Stimulated activated naive CD4-positive, alpha-beta T cell treated with Interleukin-2 at 50 U/mL for 16 hours (primary cell): ENCODE results near the gene TCF3.
"Not testable (repeated sequence)": the region's sequence is repeated elsewhere in the genome, so short reads cannot be mapped to it uniquely, and the experiment has no call there.

Source experiments
- DNase-seq: peaks from one replicate; lab custom pipeline; 2025; lab: John Stamatoyannopoulos, UW

TCF3 gene

GRCh38 chr19:1652471-1653299 lies at the start of gene TCF3:
TCF3 (minus strand) TSS chr19:1652615; CDS start chr19:1650248, 2,367 bp downstream.
- DNase-seq: peak; percentile 96

DNA sequence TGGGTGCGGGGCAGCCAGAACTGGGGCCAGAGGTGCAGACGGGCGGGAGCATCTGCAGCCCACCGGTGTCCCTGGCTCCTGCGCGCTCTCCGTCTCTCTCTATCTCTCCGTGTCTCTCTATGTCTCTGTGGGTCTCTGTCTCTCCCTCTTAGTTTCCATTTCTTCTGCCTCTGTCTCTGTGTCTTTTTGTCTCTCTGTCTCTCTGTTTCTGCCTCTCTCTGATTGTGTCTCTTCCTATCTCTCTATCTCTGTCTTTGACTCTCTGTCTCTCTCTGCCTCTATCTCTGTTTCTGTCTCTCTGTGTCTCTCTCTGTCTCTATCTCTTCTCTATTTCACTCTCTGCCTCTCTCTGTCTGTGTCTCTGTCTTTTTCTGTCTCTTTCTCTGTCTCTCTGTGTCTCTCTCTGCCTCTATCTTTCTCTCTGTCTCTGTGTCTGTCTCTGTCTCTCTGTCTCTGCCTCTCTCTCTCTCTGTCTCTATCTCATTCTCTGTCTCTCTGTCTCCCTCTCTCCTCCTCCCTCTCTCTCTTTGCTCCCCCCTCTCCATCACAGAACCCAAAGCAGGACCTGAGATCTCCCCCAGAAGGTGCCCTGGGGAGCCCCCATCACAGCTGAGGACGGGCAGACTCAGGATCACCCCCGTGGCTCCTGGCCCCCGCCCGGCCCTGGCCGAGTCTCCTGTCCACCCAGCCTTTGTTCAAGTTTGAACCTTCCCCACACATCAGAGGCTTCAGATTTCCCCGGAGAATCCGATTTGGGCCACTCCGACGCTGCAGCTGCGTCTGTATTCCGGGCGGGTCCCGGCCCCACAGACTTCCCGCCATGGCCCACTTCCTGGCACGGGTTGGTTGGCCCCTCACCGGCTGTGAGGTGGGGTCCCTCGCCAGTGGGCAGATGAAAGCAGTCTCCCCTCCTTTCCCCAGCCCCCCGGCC lies 48.6 kb upstream of the TCF3 start:
- no peak for DNase-seq

GRCh38 chr19:1699998-1700732 lies 47.8 kb upstream of the TCF3 start:
- no peak for DNase-seq

DNA sequence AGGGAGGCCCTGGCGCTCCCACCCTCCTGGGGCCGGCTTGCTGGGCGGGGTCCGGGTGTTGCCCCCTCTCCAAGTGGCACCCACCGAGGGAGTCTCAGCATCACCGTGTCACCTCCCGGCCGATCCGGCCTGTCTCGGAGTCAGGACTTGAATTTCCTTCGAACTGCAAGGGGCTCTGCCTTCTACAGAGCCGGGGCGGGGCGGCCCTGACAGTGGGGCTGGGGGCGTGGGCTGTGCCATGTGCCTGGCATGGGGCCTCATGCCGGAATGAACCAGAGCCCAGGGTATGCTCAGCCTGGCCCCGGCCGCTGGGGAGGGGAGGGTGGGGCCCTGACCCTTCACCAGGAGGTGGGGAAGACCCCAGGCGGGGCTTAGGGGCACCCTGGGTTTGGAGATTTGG lies 47.0 kb upstream of the TCF3 start:
- no peak for DNase-seq

GRCh38 chr19:1698636-1699035 lies 46.2 kb upstream of the TCF3 start:
- DNase-seq: no peak

DNA sequence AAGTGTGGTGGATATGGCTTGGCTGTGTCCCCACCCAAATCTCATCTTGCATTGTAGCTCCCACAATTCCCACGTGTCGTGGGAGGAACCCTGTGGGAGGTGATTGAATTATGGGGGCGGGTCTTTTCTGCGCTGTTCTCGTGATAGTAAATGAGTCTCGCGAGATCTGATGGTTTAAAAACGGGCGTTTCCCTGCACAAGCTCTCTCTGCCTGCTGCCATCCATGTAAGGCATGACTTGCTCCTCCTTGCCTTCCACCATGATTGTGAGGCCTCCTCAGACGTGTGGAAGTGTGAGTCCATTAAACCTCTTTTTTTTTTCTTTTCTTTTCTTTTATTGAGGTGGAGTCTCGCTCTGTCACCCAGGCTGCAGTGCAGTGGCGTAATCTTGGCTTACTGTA lies 43.1 kb upstream of the TCF3 start:
- not testable (repeated sequence) for DNase-seq

- DNase-seq: no peak
These were observed 39.3 kb upstream of the TCF3 start for GRCh38 chr19:1691589-1692290.

DNA sequence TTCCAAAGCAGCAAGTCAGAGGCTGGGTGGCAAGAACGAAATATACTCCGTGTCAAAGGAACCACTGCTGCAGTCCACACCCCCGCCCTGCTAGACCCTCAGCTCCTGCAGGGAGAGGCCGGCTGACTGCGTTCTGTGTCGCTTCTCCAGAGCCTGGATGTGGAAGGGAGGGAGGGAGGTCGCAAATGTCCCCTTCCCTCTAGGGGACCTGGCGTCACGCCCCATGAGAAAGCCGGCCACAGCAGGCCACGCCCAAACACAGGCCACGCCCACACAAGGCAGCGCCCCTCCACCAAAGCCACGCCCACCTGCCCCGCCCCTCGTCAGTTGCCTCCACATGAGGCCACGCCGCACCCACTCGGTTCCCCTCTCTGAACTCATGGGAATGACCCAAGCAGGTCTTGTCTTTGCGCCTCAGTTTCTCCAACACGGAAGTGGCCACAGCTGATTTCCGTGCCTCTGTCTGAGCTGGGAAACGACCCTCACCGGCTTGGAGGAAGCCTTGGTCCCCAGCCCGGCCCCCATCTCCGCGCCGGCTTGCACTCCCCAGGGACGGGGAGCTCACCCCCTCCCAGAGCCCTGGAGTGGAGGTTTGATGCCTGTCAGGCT lies 38.4 kb upstream of the TCF3 start:
- peak; percentile 51 for DNase-seq

- DNase-seq: not testable (repeated sequence)
These were observed 33.4 kb upstream of the TCF3 start for GRCh38 chr19:1685785-1686184.

DNA sequence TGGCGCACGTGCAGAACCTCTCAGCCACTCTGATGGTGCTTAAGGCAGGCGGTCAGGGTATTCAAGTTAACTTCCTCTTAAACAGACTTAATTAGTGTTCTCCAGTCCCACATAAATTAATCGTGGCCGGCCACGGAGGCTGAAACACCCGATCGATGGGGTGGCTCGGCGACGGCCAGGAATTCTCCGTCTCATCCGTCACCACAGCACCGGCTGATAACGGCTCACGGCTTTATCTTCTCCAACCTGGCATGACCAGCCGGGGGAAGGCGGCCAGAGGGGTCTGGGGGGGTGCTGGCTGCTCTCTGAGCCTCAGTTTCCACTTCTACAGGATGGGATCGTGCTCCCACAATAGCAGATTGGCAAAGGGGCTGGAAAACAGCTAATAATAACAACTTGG lies 32.6 kb upstream of the TCF3 start:
- DNase-seq: no peak

DNA sequence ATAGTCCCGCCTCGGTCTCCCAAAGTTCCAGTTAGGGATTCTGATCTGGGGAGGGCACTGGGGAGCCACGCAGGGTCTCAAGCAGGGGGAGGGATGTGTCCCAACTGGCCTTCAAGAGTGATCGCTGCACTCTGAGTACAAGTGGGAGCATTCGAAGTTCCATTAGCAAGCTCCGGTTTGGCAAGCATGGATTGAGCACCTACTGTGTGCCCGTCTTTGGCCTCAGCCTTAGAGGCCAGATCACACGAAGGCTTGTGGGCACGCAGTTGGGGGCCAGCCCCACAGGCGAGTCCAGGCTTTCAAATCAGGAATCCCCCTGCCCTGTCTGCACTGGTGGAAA lies 32.1 kb upstream of the TCF3 start:
- no peak for DNase-seq

DNA sequence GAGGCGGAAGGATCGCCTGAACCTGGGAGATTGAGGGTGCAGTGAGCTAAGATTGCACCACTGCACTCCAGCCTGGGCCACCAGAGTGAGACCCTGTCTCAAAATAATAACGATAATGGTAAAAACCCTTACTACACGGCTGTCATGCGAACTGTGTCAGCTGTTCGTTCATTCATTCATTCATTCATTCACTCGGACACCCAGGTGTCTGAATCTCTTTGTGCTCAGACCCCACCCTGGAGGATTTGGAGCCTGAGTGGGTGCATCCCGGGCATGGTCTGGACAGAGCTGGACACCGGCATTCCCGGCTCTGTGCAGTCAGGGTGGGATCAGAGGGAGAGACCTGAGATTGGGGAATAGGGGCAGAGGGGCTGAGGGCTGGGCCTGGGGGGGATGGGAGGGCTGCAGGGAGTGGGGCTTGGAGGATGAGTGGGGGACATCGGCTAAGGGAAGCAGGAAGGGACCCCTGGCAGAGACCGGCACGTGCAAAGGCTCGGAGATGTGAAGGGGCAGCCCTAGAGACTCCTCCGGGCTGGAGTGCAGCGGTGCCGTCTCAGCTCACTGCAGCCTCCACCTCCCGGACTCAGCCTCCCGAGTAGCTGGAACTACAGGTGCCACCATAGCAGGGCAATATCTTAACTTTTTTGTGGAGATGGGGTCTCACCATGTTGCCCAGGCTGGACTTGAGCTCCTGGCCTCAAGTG lies 31.6 kb upstream of the TCF3 start:
- DNase-seq: no peak

DNA sequence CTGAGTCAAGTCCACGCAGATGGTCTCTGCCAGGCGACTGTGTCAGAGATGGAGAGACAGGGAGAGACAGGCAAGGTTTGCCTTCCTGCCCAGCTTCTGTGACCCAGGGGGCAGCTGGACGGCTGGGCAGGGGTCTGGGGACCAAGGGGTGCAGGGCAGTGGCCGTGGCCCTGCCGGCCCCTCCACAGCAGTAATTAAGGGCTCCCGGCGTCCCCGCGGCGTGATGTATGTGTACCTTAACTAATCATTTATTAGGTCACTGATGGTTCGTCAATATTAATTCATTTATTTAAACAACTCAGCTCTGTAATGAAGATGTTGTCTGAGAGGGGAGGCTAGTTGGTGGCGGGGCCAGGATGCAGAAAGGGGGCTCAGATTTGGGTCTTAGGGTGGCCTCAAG lies 28.6 kb upstream of the TCF3 start:
- DNase-seq: no peak

GRCh38 chr19:1678073-1678472 lies 25.7 kb upstream of the TCF3 start:
- no peak for DNase-seq

DNA sequence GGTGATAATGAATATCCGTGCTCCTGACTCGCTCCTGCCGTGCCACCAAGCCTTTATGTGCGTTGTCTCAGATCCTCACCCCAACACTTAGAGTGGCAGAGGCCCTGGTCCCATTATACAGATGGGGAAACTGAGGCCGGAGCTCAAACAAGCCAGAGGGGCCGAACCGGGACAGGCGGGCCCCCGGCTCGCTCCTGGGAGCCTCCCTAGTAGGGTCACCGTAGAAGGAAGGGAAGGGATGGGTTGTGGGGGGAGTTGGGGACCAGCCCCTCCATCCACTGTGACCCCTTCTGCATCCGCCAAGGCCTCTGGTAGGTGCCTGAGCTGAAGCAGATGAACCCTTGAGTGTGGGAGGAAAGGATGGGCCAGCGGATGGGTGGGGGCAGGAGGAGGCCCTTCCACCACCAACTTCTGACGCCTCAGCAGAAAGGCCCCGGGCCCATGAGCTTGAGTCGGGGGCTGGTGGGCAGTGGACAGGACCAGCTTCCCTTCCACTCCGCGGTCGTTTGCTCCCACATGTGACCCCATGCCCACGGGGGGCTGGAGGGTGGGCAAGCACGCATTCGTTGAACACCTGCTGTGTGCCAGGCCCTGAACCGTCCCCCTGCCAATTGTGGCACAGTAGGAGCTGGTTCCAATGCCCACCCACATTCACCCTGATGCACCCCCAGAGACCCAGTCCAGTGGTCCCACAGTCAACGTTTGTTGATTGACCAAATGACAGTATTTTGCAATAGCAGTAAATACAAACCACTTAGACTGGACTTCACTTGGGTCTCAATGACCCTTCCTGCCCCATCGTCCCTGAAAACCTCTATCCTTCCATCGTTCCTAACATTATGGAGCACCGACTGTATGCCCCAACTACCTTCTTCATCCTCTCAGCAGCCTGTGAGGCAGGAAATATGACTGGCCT lies 24.2 kb upstream of the TCF3 start:
- DNase-seq: no peak

GRCh38 chr19:1675633-1676350 lies 23.4 kb upstream of the TCF3 start:
- no peak for DNase-seq

DNA sequence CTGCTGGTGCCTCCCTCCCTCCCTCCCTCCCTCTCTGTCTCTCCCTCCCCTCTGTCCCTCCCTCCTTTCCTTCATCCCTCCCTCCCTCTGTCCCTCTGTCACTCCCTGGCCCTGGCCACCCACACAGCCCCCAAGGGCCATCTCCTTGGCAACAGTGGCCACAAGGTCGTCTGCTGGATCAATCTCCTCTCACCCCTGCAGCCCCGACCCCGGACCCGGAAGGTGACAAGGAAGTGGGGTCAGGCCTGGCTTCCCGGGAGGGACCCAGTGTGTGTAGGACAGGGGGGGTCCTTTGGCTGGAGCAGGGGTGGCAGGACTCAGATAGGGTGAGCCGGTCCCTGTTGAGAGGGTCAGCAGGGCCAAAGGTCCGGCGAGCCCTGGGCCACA lies 21.9 kb upstream of the TCF3 start:
- no peak for DNase-seq

GRCh38 chr19:1673645-1674292 lies 21.4 kb upstream of the TCF3 start:
- DNase-seq: no peak
